GM23338 (cell line): ENCODE measurements around the gene LYL1. TPM values are rescaled to one million over a fixed set of nuclear protein-coding genes. Genes with fewer than 3 reads are reported as not detected.

Experiments used
- ATAC-seq: fragments of 200-7000 bp; cut with Tn5 transposase; 3 replicates; pipeline ENCODE4 v1.9.1; 2020
- DNase-seq: peaks from one replicate; pipeline ENCODE4 v3.0.0-alpha.2; 2015; ENCODE audit warnings: low spot score
- H2AFZ ChIP-seq: fragments of 200-600 bp; sonication (generic); 2 replicates; pipeline ENCODE4 v1.8.0; 2016; ENCODE audit warnings: antibody characterized with exemption, mild to moderate bottlenecking, moderate library complexity
- H3F3A ChIP-seq: fragments of 200-600 bp; sonication (generic); replicated peaks from 2 replicates; pipeline ENCODE4 v1.8.0; 2017; ENCODE audit warnings: antibody characterized with exemption, mixed run types, low read depth
- H3K27ac ChIP-seq: fragments of 200-600 bp; sonication (generic); 2 replicates; pipeline ENCODE4 v1.6.1; 2016; ENCODE audit warnings: low read depth
- H3K27me3 ChIP-seq: fragments of 200-600 bp; sonication (generic); 2 replicates; pipeline ENCODE4 v1.8.0; 2016; ENCODE audit warnings: mild to moderate bottlenecking, mixed run types, moderate library complexity; ENCODE audit not compliant: insufficient read depth
- H3K36me3 ChIP-seq: fragments of 200-600 bp; sonication (generic); 2 replicates; pipeline ENCODE4 v1.8.0; 2016; ENCODE audit warnings: mild to moderate bottlenecking; ENCODE audit not compliant: insufficient read depth
- H3K4me1 ChIP-seq: fragments of 200-600 bp; sonication (generic); 2 replicates; pipeline ENCODE4 v1.8.0; 2016; ENCODE audit warnings: mild to moderate bottlenecking, moderate library complexity; ENCODE audit not compliant: insufficient read depth
- H3K4me2 ChIP-seq: fragments of 200-600 bp; sonication (generic); 2 replicates; pipeline ENCODE4 v1.7.1; 2017; ENCODE audit warnings: mixed run types
- H3K4me3 ChIP-seq: fragments of 200-600 bp; sonication (generic); 2 replicates; pipeline ENCODE4 v1.6.1; 2016; ENCODE audit warnings: mixed run types
- H3K79me2 ChIP-seq: fragments of 200-600 bp; sonication (generic); replicated peaks from 2 replicates; pipeline ENCODE4 v1.8.0; 2017; ENCODE audit warnings: mild to moderate bottlenecking; ENCODE audit not compliant: insufficient read depth
- H3K9me2 ChIP-seq: fragments of 200-600 bp; sonication (generic); 2 replicates; pipeline ENCODE4 v1.8.0; 2017; ENCODE audit not compliant: insufficient read depth
- H4K20me1 ChIP-seq: fragments of 200-600 bp; sonication (generic); replicated peaks from 2 replicates; pipeline ENCODE4 v1.8.0; 2017; ENCODE audit warnings: mild to moderate bottlenecking; ENCODE audit not compliant: insufficient read depth
- H3K27ac Mint-ChIP-seq: 2 replicates; pipeline ENCODE4 v1.8.0; 2020; ENCODE audit warnings: inconsistent platforms, mild to moderate bottlenecking, moderate library complexity, mixed read lengths
- H3K27me3 Mint-ChIP-seq: 3 replicates; pipeline ENCODE4 v1.8.0; 2022; ENCODE audit warnings: low read depth, mild to moderate bottlenecking, moderate library complexity, mixed read lengths, inconsistent platforms; ENCODE audit not compliant: insufficient read depth, poor library complexity
- H3K36me3 Mint-ChIP-seq: 3 replicates; pipeline ENCODE4 v1.8.0; 2021; ENCODE audit warnings: low read depth, mild to moderate bottlenecking, inconsistent platforms, moderate library complexity, mixed read lengths
- H3K4me1 Mint-ChIP-seq: 3 replicates; pipeline ENCODE4 v1.8.0; 2020; ENCODE audit warnings: mild to moderate bottlenecking, inconsistent platforms, mixed read lengths
- H3K4me3 Mint-ChIP-seq: 3 replicates; pipeline ENCODE4 v1.8.0; 2021; ENCODE audit warnings: moderate library complexity, mild to moderate bottlenecking, inconsistent platforms, mixed read lengths
- H3K9me3 Mint-ChIP-seq: 3 replicates; pipeline ENCODE4 v1.8.0; 2020; ENCODE audit warnings: moderate library complexity, mild to moderate bottlenecking, inconsistent platforms, mixed read lengths
- EZH2phosphoT487 ChIP-seq: fragments of 200-600 bp; sonication (generic); IDR thresholded peaks from one replicate; pipeline ENCODE4 v1.8.1; 2018; ENCODE audit warnings: antibody characterized with exemption; ENCODE audit not compliant: unreplicated experiment
- JUNB ChIP-seq: IDR thresholded peaks from one replicate; pipeline ENCODE4 v1.6.1; 2016; ENCODE audit warnings: antibody characterized with exemption; ENCODE audit not compliant: unreplicated experiment
- NANOG ChIP-seq: IDR thresholded peaks from 2 replicates; pipeline ENCODE4 v1.6.1; 2016; ENCODE audit warnings: antibody characterized with exemption, borderline replicate concordance
- POLR2AphosphoS5 ChIP-seq: IDR thresholded peaks from 2 replicates; pipeline ENCODE4 v1.6.1; 2016; ENCODE audit warnings: antibody characterized with exemption, low read depth
- STAT1 ChIP-seq: IDR thresholded peaks from one replicate; pipeline ENCODE4 v1.6.1; 2016; ENCODE audit warnings: antibody characterized with exemption; ENCODE audit not compliant: unreplicated experiment
- ZNF114 ChIP-seq: fragments of 250-450 bp; sonication (Bioruptor Pico); IDR thresholded peaks from 2 replicates; pipeline ENCODE4 v1.5.0; 2020; ENCODE audit warnings: mild to moderate bottlenecking, moderate library complexity
- polyA plus RNA-seq: library from polyadenylated mRNA; unstranded; fragments of >200 nt; fragmentation: Nextera tagmentation; extraction: Ambion mirVana; gene quantifications from 2 replicates; pipeline ENCODE4 v1.2.1, GENCODE V29; 2016
- total RNA-seq: library from RNA; depleted of rRNA; stranded (reverse); fragments of >200 nt; shearing (Covaris generic); gene quantifications from 2 replicates; pipeline ENCODE4 v1.2.3, GENCODE V29; 2014
- TF ChIP-seq, protein P1 (sequence below): IDR thresholded peaks from one replicate; pipeline ENCODE4 v1.6.1; 2018; ENCODE audit warnings: antibody characterized with exemption; ENCODE audit not compliant: unreplicated experiment
- TF ChIP-seq, protein P2 (sequence below): fragments of 250-450 bp; sonication (Bioruptor Pico); IDR thresholded peaks from 2 replicates; pipeline ENCODE4 v1.5.0; 2020; ENCODE audit warnings: mild to moderate bottlenecking, moderate library complexity
- TF ChIP-seq, protein P3 (sequence below), 2 experiments: fragments of 200-600 bp in 1 of 2; sonication (generic) in 1 of 2; conservative IDR thresholded peaks; 2 replicates each; pipeline versions ENCODE4 v1.5.1 to v1.6.1; 2016 to 2017; ENCODE audit warnings: antibody characterized with exemption in 2 of 2, low read depth in 2 of 2, mild to moderate bottlenecking in 2 of 2, moderate library complexity in 1 of 2

Gene LYL1
- total and polyA plus RNA-seq, 2 experiments from 2014 or later = 1.2 to 2.2 TPM

DNA sequence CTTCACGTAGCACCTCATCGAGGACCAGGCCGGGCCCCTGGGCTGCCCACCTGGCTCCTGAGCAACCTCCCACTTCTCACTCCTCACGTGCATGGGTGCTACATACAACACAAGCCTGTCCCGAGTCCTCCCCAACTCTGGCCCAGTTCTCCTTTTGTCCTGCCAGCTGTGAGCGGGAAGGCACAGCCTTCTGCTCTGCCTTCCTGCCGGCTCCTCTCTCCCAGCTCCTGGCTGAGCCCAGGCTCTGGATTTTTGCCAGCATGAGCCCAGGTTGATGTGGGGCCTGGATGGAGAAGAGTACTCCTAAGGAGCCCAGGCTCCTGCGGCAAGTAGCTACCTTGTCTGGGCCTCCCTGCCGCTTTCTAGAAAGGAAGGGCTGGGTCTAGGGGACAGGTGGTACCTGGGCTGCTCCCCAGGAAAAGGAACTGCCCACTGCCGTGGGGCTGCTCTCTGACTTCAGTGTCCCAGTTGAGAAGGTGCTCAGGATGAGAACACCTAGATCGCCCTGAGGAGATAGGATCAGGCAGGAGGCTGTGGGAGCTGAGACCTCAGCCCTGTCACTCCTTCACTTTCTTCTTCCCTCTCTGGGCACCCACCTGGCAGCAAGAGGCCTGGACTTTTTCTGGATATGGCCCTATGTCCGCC, 23.6 kb downstream of the LYL1 start (continued):
- TF ChIP-seq, protein P1, sequence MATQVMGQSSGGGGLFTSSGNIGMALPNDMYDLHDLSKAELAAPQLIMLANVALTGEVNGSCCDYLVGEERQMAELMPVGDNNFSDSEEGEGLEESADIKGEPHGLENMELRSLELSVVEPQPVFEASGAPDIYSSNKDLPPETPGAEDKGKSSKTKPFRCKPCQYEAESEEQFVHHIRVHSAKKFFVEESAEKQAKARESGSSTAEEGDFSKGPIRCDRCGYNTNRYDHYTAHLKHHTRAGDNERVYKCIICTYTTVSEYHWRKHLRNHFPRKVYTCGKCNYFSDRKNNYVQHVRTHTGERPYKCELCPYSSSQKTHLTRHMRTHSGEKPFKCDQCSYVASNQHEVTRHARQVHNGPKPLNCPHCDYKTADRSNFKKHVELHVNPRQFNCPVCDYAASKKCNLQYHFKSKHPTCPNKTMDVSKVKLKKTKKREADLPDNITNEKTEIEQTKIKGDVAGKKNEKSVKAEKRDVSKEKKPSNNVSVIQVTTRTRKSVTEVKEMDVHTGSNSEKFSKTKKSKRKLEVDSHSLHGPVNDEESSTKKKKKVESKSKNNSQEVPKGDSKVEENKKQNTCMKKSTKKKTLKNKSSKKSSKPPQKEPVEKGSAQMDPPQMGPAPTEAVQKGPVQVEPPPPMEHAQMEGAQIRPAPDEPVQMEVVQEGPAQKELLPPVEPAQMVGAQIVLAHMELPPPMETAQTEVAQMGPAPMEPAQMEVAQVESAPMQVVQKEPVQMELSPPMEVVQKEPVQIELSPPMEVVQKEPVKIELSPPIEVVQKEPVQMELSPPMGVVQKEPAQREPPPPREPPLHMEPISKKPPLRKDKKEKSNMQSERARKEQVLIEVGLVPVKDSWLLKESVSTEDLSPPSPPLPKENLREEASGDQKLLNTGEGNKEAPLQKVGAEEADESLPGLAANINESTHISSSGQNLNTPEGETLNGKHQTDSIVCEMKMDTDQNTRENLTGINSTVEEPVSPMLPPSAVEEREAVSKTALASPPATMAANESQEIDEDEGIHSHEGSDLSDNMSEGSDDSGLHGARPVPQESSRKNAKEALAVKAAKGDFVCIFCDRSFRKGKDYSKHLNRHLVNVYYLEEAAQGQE = no peak

DNA sequence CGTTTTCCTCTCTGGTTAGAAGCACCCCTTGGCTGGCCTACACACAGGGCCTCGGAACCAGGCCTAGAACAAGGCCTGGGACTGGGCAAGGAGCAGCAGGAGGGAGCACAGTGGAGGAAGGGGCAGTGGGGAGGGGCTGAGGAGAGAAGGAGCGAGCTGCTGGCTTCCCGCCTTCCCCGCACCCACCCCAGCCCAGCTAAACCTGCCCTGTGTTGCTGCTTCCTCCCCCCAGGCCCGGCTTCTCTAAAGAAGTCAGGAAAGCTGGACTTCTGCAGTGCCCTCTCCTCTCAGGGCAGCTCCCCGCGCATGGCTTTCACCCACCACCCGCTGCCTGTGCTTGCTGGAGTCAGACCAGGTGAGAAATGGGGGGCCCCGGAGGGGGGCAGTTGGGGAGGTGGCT, 24.3 kb downstream of the LYL1 start:
- peak overlapping the region; percentile 32; the same call in 1 of the 2 replicates for H2AFZ ChIP-seq
- no peaks in the 10 kb centered on the region for H3K36me3 Mint-ChIP-seq
- H3K4me1 ChIP-seq = peaks cover 33% of the 10 kb centered on the region
- DNase-seq (peak; percentile 25), ATAC-seq (peak; percentile 19)
- no peak overlapping the region for H3K4me3 Mint-ChIP-seq
- peak overlapping the region; percentile 72 for H3K4me2 ChIP-seq
- no peak overlapping the region for H3K27ac ChIP-seq
- H3K9me3 Mint-ChIP-seq = no peaks in the 10 kb centered on the region
- H3K4me1 Mint-ChIP-seq = peaks cover 36% of the 10 kb centered on the region
- H3K79me2 ChIP-seq = no peaks in the 10 kb centered on the region
- no peak for TF ChIP-seq STAT1
- no peak for TF ChIP-seq ZNF114 (CRISPR knock-in tag)
- TF ChIP-seq, protein P2, sequence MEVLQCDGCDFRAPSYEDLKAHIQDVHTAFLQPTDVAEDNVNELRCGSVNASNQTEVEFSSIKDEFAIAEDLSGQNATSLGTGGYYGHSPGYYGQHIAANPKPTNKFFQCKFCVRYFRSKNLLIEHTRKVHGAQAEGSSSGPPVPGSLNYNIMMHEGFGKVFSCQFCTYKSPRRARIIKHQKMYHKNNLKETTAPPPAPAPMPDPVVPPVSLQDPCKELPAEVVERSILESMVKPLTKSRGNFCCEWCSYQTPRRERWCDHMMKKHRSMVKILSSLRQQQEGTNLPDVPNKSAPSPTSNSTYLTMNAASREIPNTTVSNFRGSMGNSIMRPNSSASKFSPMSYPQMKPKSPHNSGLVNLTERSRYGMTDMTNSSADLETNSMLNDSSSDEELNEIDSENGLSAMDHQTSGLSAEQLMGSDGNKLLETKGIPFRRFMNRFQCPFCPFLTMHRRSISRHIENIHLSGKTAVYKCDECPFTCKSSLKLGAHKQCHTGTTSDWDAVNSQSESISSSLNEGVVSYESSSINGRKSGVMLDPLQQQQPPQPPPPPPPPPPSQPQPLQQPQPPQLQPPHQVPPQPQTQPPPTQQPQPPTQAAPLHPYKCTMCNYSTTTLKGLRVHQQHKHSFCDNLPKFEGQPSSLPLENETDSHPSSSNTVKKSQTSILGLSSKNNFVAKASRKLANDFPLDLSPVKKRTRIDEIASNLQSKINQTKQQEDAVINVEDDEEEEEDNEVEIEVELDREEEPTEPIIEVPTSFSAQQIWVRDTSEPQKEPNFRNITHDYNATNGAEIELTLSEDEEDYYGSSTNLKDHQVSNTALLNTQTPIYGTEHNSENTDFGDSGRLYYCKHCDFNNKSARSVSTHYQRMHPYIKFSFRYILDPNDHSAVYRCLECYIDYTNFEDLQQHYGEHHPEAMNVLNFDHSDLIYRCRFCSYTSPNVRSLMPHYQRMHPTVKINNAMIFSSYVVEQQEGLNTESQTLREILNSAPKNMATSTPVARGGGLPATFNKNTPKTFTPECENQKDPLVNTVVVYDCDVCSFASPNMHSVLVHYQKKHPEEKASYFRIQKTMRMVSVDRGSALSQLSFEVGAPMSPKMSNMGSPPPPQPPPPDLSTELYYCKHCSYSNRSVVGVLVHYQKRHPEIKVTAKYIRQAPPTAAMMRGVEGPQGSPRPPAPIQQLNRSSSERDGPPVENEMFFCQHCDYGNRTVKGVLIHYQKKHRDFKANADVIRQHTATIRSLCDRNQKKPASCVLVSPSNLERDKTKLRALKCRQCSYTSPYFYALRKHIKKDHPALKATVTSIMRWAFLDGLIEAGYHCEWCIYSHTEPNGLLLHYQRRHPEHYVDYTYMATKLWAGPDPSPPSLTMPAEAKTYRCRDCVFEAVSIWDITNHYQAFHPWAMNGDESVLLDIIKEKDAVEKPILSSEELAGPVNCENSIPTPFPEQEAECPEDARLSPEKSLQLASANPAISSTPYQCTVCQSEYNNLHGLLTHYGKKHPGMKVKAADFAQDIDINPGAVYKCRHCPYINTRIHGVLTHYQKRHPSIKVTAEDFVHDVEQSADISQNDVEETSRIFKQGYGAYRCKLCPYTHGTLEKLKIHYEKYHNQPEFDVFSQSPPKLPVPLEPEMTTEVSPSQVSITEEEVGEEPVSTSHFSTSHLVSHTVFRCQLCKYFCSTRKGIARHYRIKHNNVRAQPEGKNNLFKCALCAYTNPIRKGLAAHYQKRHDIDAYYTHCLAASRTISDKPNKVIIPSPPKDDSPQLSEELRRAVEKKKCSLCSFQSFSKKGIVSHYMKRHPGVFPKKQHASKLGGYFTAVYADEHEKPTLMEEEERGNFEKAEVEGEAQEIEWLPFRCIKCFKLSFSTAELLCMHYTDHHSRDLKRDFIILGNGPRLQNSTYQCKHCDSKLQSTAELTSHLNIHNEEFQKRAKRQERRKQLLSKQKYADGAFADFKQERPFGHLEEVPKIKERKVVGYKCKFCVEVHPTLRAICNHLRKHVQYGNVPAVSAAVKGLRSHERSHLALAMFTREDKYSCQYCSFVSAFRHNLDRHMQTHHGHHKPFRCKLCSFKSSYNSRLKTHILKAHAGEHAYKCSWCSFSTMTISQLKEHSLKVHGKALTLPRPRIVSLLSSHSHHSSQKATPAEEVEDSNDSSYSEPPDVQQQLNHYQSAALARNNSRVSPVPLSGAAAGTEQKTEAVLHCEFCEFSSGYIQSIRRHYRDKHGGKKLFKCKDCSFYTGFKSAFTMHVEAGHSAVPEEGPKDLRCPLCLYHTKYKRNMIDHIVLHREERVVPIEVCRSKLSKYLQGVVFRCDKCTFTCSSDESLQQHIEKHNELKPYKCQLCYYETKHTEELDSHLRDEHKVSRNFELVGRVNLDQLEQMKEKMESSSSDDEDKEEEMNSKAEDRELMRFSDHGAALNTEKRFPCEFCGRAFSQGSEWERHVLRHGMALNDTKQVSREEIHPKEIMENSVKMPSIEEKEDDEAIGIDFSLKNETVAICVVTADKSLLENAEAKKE (CRISPR knock-in tag) = no peak
- no peak for TF ChIP-seq EZH2phosphoT487
- no peak for TF ChIP-seq JUNB
- no peak for TF ChIP-seq POLR2AphosphoS5
- TF ChIP-seq, protein P3, sequence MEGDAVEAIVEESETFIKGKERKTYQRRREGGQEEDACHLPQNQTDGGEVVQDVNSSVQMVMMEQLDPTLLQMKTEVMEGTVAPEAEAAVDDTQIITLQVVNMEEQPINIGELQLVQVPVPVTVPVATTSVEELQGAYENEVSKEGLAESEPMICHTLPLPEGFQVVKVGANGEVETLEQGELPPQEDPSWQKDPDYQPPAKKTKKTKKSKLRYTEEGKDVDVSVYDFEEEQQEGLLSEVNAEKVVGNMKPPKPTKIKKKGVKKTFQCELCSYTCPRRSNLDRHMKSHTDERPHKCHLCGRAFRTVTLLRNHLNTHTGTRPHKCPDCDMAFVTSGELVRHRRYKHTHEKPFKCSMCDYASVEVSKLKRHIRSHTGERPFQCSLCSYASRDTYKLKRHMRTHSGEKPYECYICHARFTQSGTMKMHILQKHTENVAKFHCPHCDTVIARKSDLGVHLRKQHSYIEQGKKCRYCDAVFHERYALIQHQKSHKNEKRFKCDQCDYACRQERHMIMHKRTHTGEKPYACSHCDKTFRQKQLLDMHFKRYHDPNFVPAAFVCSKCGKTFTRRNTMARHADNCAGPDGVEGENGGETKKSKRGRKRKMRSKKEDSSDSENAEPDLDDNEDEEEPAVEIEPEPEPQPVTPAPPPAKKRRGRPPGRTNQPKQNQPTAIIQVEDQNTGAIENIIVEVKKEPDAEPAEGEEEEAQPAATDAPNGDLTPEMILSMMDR (conservative IDR thresholded peaks at IDR 0.05; ENCODE audit: low read depth in 2 of 2) = no peak
- TF ChIP-seq NANOG = no peak
- H3K4me3 ChIP-seq = no peak overlapping the region
- no peaks in the 10 kb centered on the region for H4K20me1 ChIP-seq
- no peak overlapping the region for H3K27ac Mint-ChIP-seq
- no peaks in the 10 kb centered on the region for H3K9me2 ChIP-seq
- H3K36me3 ChIP-seq = no peaks in the 10 kb centered on the region
- 0 out of 2 replicates have a peak, but pooled peaks cover 5% of the 10 kb centered on the region for H3F3A ChIP-seq
- H3K27me3 Mint-ChIP-seq = peaks cover 38% of the 10 kb centered on the region
- H3K27me3 ChIP-seq = peaks cover 8% of the 10 kb centered on the region; the same call in 1 of the 2 replicates
